Skeletal muscle cell (primary cell): ENCODE measurements around the gene LIFR.
"Not testable (repeated sequence)": the region's sequence is repeated elsewhere in the genome, so short reads cannot be mapped to it uniquely, and the experiment has no call there.

Source experiments
- DNase-seq: peaks from one replicate; pipeline ENCODE4 v3.0.0-alpha.2; 2010; ENCODE audit warnings: low read depth
- H3K4me3 ChIP-seq: 2 replicates; pipeline ENCODE4 v1.5.1; 2011; ENCODE audit warnings: low read depth, mild to moderate bottlenecking, control low read depth, low read length, moderate library complexity

The LIFR gene, protein sequence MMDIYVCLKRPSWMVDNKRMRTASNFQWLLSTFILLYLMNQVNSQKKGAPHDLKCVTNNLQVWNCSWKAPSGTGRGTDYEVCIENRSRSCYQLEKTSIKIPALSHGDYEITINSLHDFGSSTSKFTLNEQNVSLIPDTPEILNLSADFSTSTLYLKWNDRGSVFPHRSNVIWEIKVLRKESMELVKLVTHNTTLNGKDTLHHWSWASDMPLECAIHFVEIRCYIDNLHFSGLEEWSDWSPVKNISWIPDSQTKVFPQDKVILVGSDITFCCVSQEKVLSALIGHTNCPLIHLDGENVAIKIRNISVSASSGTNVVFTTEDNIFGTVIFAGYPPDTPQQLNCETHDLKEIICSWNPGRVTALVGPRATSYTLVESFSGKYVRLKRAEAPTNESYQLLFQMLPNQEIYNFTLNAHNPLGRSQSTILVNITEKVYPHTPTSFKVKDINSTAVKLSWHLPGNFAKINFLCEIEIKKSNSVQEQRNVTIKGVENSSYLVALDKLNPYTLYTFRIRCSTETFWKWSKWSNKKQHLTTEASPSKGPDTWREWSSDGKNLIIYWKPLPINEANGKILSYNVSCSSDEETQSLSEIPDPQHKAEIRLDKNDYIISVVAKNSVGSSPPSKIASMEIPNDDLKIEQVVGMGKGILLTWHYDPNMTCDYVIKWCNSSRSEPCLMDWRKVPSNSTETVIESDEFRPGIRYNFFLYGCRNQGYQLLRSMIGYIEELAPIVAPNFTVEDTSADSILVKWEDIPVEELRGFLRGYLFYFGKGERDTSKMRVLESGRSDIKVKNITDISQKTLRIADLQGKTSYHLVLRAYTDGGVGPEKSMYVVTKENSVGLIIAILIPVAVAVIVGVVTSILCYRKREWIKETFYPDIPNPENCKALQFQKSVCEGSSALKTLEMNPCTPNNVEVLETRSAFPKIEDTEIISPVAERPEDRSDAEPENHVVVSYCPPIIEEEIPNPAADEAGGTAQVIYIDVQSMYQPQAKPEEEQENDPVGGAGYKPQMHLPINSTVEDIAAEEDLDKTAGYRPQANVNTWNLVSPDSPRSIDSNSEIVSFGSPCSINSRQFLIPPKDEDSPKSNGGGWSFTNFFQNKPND

DNA sequence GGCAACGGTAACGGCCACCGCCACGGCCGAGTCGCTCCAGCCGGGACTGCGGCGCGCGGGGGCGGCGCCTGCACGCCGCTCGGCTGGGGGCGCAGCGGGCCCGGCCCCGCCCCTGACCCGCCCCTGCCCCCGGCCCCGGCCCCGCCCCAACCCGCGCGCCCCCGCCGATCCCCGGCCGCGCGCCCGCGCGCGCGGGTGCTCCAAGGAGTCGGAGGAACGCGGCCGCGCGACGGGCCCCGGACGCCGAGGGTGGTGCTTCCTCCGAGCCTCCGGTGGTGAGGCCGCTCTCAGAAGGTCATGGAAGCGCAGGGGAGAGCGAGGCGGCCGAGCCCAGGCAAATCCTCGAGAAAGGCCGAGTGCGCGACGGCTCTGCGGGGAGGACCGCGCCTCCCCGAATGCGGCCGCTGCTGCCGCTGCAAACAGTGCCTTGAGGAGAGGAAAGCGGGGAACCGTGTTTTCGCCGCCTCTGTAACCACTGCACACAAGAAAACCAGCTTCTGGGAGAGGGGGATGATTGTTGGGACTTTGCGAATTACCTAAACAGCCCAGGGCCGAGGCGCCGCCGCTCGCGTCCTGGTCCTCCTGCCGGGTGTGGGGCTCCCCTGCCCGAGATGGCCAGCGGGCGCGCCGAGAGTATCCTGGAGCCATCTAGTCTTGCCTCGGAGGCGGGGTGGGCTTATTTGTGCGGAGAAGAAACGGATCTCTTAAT is at the start of gene LIFR:
Gene LIFR, minus strand, starts transcription at position 48 of the 709 bp plus-strand sequence. CDS start 25,999 bp downstream, outside the sequence.
- peak; percentile 41 for DNase-seq
- peak within 1 kb of the TSS; percentile 82 for H3K4me3 ChIP-seq

DNA sequence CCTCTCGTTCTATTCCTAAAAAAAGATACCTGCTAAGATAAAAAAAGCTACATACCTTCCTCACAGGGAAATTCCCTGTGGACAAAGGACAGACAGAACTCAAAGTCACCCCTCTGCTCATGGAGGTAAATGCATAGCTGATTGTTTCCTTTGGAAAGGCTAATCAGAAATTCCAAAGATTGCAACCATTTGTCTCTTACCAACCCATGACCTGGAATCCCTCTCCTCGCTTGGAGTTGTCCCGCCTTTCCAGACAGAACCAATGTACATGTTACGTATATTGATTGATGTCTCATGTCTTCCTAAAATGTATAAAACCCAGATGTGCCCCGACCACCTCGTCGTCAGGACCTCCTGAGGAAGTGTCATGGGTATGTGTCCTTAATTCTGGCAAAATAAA is 49.2 kb upstream of the LIFR start:
- DNase-seq: no peak
- no peak overlapping the region for H3K4me3 ChIP-seq

DNA sequence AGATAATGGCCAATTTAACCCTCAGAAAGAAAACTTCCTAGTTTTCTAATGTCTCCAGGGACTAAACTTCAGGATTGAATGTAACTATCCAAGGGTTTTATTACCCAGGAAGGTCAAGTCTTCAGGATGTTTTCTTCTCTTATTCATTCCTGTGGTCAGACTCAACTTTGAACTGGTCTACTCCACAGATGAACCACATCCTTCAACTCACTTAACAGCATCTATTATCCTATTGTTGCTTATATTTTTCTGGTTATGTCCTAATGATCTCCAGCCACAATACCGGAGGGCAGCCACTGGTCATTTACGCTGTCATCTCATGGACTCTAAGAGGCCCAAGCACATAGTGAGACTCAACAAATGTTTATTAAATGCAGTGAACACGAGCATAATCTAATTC is 47.2 kb upstream of the LIFR start:
- no peak for DNase-seq
- no peak overlapping the region for H3K4me3 ChIP-seq

DNA sequence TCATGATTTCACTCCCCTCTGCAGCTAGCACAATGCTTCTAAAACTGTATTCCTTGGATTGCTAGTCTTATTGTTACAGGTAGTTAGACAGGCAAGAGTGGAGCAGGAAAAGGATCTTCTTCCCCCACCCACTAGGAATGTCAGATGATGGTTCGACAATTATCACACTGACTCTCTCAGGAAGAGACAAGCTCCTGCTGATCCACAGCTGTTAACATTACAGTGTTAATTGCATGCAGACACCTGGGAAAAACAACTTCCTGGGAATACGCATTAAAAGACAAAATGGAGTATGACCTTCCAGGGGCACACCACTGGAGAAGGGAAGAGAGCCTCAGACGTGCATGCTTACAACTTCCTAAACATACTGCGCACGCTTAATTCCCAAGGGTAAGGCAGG is 46.2 kb upstream of the LIFR start:
- no peak for DNase-seq
- no peak overlapping the region for H3K4me3 ChIP-seq

DNA sequence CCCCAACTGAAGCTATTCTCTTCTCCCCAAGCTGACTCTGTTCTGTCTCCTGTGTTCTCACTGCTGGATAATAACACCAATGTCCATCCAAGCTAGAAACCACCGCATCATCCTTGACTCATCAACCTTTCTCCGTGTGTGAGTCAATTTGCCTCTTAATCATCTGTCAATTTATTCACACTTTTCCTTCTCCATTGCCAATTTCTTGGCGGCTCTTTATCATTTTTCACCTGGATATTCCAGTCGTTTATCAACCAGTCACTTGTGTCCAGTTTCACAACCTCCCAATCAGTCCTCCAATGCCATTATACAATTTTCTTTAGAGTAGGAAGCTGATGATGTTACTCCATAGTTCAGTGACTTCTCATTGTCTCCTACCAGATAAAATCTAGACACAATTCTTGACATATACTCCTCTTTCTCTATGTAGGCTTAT is 45.4 kb upstream of the LIFR start:
- no peak overlapping the region for H3K4me3 ChIP-seq
- DNase-seq: peak; percentile 47

DNA sequence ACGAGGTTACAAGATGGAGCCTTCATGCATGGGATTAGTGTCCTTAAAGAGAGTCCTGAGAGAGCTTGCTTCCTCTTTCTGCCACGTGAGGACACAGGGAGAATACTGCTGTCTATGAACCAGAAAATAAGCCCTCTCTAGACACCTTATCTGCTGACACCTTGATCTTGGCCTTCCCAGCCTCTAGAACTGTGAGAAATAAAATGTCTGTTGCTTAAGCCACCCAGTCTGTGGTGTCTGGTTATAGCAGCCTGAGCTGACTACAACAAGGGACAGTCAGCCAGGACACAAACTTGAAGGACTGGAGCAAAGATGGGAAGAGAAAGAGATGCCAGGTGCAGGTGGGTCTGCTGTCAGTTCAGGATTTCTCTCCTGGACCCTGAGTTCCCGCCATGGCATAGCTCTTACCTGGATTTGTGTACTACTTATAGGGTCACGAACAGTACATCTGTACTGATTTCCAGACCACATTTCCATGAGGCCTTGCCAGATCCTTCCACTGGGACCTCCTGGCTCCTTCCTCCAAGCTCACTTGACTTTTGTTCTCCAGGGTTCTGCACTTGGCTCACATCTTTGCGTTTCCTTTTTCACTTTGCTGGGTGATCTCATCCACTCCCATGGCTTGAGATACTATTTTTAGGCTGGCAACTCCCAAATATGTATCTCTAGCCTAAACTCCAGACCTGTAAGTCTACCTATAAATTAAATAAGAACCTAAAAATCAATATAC is 44.9 kb upstream of the LIFR start:
- H3K4me3 ChIP-seq: no peak overlapping the region
- DNase-seq: no peak

DNA sequence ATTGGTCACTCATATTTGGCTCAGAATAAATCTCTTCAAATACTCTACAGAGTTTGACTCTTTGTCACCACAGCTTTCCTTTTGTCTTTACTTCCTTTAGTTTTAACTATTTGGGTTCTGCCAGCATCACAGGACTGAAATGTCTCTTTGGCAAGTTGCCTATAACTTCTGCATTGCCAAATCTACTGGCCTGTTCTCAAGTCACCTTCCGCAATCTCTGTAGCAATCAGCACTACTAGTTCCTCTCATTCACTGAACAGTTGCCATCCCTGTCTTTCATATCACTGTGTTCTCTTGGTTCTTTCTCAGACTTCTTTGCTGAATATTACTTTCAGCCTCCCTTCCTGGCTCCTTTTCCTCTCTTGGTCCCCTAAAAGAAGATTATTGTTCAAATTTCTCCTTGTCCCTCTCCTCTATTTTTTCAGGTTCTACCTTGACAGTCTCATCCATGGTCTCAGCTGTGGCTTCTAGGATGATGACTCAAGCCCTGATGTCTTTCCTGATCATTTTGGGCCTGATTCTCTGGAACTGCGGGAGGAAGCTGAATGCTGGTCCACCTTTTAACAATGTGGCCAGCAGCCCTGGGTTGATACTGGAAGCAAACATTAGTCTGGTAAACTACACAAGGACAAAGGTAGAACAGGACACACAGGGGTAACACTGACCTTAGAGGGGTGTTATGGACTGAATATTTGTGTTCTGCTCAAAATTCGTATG is 44.0 kb upstream of the LIFR start:
- H3K4me3 ChIP-seq: no peak overlapping the region
- DNase-seq: peak; percentile 67

DNA sequence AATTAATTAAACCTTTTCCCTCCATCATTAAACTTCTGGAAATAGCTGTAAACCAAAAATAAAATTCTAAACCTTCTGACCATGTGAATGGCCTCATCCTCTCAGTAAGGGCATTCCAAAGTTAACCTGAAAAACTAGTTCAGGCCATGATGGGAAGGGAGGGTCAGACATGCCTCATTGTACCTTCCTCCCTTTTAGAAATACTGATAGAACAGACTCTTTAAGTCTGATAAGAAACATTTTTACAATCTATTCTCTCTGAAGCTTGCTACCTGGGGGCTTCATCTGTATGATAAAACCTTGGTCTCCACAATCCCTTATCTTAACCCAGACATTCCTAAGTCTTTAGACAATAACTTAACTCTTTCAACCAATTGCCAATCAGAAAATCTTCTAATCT is 43.3 kb upstream of the LIFR start:
- DNase-seq: not testable (repeated sequence)

DNA sequence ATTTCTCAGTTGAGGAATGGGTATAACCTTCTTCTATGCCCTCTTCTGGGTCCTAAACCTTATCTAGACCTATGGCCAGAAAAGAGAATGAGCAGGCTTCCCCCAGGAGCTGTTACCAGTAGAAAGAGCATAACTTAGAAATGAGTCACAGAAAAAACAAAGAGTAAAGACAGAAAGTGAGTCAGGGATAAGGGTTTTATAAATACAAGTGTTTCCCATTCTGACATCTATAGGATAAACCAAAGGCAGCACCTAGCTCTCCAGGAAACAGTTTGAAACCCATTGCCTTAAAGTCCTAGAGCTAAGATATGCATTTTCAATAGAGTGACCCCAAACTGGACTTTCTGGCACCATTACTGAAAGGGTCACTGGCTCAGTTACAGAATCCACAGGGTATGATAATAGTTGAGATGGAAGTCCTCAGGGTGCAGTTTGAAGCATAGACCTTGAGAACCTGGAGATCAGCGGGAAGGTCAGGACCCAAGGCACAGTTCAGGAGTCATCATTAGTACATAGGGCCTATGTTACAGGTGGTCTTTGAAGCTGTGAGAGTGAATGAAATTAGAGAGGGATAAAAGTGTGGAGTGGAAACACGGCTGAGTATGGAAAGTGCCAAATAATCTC is 42.7 kb upstream of the LIFR start:
- DNase-seq: peak; percentile 47
- H3K4me3 ChIP-seq: no peak overlapping the region

More for the DNA sequence above, 43.3 kb upstream of the LIFR start:
- not testable (repeated sequence) for H3K4me3 ChIP-seq

DNA sequence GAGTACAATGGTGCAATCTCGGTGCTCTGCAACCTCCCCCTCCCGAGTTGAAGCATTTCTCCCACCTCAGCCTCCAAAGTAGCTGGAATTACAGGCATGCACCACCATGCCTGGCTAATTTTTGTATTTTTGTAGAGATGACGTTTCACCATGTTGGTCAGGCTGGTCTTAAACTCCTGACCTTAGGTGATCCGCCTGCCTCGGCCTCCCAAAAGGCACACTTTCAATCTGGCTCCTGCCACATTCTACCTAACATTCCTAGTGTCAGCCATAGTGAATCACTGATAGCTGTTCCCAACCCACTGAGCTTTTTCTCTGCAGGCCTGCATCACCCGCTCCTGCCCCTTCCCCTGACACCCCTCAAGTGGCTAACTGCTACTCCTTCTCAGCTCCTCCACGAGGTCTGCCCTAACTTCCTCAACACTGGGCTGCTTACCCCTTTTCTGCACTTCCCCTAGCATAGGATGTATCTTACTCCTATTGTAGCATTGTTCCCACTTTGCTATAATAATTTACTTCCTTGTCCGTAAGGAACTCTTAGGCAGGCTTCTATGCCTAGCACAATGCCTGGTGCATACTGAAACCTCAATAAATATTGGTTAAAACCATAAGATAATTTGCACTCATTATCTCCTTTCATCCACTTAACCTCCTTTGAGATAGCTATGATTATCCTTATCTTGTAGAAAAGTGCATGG is 42.0 kb upstream of the LIFR start:
- no peak for DNase-seq
- no peak overlapping the region for H3K4me3 ChIP-seq

DNA sequence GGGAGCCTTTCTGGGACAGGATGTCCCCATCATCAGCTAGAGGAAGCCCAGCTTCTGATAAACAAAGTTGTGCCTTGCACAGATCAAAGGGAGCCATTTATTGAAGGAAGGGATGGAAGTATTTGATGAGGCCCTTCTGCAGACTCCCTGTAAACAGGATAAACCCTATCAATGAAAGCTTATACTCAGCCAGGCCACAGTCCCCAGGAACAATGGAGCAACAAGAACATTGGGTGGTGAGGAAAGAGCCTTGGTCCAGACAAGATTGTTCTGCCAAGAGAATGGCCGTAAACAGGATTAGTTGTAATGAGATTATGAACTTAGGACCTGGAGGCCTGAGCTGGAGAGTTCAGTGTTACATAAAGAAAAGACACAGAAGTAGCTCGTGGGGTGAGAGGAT is 40.5 kb upstream of the LIFR start:
- H3K4me3 ChIP-seq: no peak overlapping the region
- no peak for DNase-seq

DNA sequence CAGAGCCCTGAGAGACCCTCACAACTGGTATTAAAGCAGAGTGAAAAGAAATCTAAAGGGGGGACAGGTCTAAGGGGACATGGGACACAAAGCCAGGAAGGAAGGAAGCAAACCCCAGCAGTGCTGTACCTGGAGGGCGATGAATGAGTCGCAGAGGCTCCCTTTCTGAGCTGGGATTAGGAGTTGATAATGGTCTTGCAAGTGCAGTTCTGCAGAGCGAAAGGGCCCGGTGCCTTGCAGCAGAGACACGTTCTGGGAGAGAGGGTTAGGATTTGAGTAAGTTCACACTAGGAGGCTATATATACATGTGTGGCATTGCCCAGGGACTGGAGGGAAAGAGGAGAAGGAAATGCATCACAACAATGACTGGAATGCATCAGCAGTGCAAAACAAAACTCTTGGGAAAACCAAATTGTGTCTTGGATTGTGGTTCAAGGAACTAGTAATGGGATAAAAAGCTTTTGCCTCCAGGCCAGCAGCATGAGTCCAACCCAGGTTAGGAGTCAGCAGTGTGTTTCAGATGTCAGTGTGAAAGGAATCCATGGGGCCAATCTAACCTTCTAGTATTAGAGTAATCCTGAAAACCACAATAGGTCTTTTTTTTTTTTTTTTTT is 38.8 kb upstream of the LIFR start:
- no peak overlapping the region for H3K4me3 ChIP-seq
- peak; percentile 60 for DNase-seq

DNA sequence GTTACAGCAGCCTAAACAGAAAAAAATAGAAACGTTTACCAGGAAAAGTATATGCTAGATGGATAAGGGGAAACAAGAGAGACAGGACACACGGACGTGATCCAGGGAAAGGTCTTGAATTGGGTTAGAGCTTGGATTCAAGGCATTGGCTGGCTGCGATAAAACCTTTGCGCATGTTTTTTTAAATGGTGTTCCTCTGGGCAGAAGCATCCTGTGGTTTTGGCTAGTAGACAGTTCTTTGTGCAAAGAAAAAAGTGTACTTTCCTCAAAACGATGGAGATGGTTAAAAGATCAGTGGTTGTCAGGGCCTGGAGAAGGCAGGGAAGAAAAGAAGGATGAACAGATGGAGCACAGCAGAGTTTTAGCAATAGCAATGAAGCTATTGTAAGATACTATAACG is 37.5 kb upstream of the LIFR start:
- DNase-seq: no peak
- H3K4me3 ChIP-seq: no peak overlapping the region

DNA sequence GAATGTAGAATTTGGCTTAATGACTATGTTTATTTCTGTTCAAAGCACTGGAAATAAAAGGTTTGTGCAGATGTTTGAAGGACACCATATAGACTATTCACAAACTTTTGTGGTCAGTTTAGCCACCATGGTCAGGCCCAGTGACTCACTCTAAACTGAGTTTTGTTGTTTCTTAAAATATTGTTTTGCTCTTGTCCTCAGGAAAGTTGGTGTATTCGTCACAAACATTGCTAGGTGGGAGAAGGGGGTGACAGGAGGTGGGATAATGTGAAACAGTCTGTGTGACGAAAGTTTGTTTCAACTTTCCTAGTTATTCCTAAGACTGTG is 35.0 kb upstream of the LIFR start:
- no peak for DNase-seq

DNA sequence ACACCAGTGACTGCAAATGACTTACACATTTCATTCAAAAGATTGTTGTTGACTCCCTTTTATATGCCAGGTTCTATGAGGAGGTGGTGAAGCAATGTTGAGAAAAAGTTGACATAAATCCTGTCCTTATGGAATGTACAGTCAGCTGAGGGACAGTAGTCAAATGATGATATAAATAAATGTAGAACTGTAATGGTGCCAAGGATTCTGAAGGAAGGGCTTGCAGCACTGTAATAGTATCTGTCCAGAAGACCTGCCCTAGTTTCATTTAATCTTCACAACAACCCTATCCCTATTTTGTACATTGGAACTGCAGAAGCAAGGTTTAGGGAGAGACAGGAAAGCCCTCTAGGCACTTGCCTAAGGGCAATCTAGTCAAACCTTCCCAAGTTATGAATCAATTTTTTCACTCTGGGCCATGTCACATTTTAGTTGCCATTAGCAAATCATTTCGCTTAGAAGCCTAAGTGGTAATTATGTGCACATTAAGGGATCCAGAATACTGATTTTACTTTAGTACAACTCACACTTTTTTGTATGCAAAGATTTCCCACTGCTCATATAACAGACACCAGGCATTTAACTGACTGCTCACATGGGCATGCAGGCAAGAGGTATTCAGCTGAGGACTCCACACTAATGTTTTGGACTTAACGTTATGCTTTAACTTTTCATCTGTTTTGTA is 34.5 kb upstream of the LIFR start:
- no peak overlapping the region for H3K4me3 ChIP-seq
- no peak for DNase-seq

More for the DNA sequence above, 35.0 kb upstream of the LIFR start:
- no peak overlapping the region for H3K4me3 ChIP-seq

DNA sequence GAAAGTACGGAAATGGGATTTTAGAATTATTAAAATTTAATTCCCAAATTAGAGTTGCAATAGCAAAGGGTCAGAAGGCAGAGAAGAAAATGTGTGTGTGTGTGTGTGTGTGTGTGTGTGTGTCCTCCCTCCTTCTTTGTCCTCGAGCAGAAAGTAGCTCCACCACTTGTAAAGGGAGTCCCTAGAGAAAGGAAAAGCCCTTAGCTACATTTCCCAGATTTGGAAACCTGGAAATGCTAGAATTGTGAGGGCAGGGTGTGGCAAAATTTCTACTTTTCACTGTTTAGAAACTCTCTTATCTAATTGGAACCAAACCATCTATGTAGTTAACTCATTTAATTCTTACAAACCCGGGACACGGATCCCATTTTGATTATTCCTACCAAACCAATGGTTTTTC is 33.2 kb upstream of the LIFR start:
- DNase-seq: no peak
- no peak overlapping the region for H3K4me3 ChIP-seq
